ENCODE measurements around the gene DYDC1.
"Not testable (repeated sequence)": the region's sequence is repeated elsewhere in the genome, so short reads cannot be mapped to it uniquely, and the experiment has no call there.

Gene DYDC1

GRCh38 chr10:80344276-80344675, 12.3 kb downstream of the DYDC1 start:
- no peak for DNase-seq (ENCODE audit: low spot score)

GRCh38 chr10:80333983-80334382, 22.6 kb downstream of the DYDC1 start:
- DNase-seq (ENCODE audit: low spot score): no peak

DNA sequence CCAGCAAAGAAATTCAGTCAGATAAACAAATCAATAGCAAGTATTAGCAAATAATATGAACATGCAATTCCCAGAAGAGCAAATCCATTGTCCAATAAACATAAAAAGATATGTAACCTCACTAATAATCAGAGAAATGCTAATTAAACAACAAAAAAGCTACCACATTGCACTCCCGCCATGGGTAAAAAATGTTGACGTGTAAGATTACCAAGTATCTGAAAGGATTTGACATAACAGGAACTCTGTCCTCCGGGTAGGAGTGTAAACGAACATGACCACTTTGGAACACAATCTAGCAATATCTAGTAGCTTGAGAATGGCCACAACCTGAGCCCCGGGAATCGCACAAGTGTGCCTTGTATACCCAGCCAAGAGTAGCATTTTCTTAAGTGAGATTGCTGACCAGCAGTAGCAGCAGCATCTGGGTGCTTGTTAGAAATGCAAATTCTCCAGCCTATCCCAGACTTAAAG, 31.6 kb downstream of the DYDC1 start:
- DNase-seq (ENCODE audit: low spot score): no peak

- no peak for DNase-seq (ENCODE audit: low spot score)
These were observed 32.5 kb downstream of the DYDC1 start for GRCh38 chr10:80324086-80324485.

- DNase-seq (ENCODE audit: low spot score): no peak
These were observed 33.2 kb downstream of the DYDC1 start for GRCh38 chr10:80323311-80323710.

- no peak for DNase-seq (ENCODE audit: low spot score)
These were observed 33.8 kb downstream of the DYDC1 start for GRCh38 chr10:80322711-80323110.

- no peak for DNase-seq (ENCODE audit: low spot score)
These were observed 34.4 kb downstream of the DYDC1 start for GRCh38 chr10:80322158-80322557.

- no peak for DNase-seq (ENCODE audit: low spot score)
These were observed 35.4 kb downstream of the DYDC1 start for GRCh38 chr10:80321183-80321582.

GRCh38 chr10:80320377-80320776, 36.2 kb downstream of the DYDC1 start:
- DNase-seq (ENCODE audit: low spot score): no peak

DNA sequence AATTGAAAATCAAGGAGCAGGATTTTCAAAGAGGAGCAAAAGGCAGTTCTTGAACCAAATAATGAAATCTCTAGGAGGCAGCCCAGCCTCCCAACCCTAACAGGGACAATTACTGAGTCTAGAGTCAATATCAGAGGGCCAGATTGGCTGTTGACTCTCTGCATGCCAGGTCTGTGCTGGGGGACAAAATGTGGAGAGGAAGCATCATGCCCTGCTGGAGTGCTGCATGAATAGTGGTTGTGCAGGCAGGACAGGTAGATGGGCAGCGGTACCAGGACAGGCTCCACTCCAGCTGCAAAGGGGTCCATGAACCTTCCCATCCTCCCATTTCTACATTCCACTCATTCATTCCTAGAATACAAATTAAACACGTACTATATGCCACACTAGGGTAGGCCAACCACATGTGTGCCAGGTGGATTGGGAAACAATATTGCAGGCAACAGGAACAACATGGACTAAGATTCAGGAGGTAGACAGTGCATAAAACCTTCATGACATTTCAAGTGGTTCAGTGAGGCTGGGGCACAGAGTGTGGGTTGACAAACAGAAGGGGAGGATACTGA, 36.7 kb downstream of the DYDC1 start:
- DNase-seq (ENCODE audit: low spot score): no peak

GRCh38 chr10:80319318-80319717, 37.2 kb downstream of the DYDC1 start:
- no peak for DNase-seq (ENCODE audit: low spot score)

- DNase-seq (ENCODE audit: low spot score): no peak
These were observed 37.8 kb downstream of the DYDC1 start for GRCh38 chr10:80318742-80319141.

GRCh38 chr10:80315391-80315790, 41.2 kb downstream of the DYDC1 start:
- no peak for DNase-seq (ENCODE audit: low spot score)

DNA sequence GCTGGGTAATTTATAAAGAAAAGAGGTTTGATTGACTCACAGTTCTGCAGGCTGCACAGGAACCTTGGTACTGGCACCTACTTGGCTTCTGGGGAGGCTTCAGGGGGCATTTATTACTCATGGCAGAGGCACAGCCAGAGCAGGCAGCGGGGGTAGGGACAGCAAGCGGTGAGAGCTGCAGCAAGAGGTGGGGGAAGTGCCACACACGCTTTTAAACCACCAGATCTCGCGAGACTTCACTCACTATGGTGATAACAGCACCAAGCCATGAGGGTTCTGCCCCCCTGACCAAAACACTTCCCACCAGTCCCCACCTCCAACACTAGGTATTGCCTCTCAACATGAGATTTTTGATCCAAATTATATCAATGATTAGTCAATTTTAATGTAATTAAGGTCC, 43.0 kb downstream of the DYDC1 start:
- DNase-seq (ENCODE audit: low spot score): no peak

DNA sequence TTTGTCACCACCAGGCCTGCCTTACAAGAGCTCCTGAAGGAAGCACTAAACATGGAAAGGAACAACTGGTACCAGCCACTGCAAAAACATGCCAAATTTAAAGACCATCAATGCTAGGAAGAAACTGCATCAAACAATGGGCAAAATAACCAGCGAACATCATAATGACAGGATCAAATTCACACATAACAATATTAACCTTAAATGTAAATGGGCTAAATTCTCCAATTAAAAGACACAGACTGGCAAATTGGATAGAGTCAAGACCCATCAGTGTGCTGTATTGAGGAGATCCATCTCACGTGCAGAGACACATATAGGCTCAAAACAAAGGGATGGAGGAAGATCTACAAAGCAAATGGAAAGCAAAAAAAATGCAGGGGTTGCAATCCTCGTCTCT, 50.6 kb downstream of the DYDC1 start:
- not testable (repeated sequence) for DNase-seq (ENCODE audit: low spot score)

- DNase-seq (ENCODE audit: low spot score): no peak
These were observed 59.6 kb downstream of the DYDC1 start for GRCh38 chr10:80296942-80297341.

GRCh38 chr10:80292607-80293239, 63.8 kb downstream of the DYDC1 start:
- no peak for DNase-seq (ENCODE audit: low spot score)

GRCh38 chr10:80290474-80291220, 65.9 kb downstream of the DYDC1 start:
- DNase-seq (ENCODE audit: low spot score): no peak

DNA sequence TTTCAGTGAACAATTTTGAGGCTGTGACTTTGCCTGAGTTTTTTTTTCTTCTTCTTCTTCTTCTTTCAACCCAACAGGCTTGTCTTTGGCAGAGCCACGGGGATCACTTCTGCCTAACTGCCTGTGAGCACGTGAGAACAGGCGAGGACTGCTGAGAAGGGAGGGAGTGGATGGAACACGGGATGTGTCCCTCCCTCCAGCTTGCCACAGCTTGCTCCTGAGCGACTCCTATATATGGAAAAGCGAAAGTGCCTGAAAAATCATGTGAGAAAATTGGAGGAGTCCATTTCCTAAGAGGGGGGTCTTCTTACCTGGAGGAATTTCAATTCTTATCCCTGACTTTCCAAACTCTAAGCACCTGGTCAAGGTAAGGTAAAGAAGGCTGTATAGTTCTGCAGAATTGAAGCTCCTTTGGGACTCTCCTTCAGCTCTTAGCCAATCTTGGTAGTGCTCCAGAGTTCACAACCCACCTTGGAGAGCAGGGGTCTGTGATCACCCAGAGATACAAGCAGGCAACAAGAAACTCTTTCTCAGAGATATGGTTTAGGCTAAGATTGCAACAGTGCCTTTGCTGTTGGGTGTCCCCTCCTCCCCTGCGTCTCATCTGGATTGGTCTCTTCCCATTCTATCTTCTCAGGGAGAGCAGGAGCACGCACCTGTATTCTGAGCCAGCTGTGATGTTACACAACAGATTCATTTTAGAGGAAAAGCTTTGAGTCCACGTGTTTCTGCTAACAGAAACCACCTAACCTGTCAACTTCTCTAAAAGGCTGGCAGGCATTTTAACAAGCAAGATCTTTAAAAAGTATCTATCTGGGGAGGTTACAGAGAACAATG, 66.9 kb downstream of the DYDC1 start, which contains the start of gene MAT1A:
TSS of gene MAT1A (minus strand) at position 208 of the 837 bp plus-strand sequence. CDS start 235 bp downstream, outside the sequence.
- DNase-seq (ENCODE audit: low spot score): no peak

DNA sequence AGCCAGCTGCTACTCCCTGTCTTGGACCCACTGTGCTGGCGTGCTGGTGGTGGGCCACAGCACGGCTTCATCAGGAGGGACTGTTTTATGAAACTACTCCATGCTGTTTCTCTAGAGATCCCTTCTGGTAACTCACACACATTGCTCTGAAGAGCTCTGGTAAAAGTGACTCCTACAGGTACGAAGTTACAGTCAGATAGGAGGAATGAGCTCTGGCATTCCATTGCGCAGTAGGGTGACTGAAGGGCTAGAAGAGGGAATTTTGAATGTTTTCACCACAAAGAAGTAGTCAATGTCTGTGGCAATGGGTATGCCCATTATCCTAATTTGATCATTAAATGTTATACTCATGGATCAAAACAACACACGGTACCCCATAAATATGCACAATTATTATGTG, 67.7 kb downstream of the DYDC1 start:
- DNase-seq (ENCODE audit: low spot score): no peak

All from germinal center (tissue), 1 donor.